ENCODE results near the gene STX8.

DNA sequence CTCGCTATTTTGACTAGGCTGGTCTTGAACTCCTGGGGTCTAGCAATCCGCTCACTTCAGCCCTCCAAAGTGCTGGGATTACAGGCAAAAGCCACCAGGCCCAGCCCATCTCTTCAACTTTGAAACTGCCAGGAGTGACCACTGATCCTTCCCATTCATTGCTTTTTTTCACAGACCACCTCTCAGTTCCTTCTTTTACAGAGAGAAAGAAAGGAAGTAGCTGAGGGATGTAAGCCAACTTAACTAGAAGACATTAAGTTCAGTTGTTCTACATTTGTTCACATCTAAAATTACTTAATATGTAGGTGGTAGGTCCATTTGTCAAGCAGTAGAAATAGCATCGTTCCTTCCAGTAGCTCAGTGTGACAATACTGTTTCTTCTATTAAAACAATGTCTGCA is 219.8 kb downstream of the STX8 start:
- no peak for TF ChIP-seq TAF1 (IDR thresholded peaks at IDR 0.05; ENCODE audit: borderline replicate concordance, low read depth, low read length)
- no peak for TF ChIP-seq POLR2A (IDR thresholded peaks at IDR 0.05; ENCODE audit: low read depth, low read length)

All from GM12892 (cell line).